K562 (cell line): ENCODE results near the gene TMEM127. TPM values are rescaled to one million over a fixed set of nuclear protein-coding genes. Genes with fewer than 3 reads are reported as not detected.

ENCODE experiments used
- ATAC-seq: fragments of 200-7000 bp; cut with Tn5 transposase; 3 replicates; pipeline ENCODE4 v1.9.1; 2020; ENCODE audit warnings: moderate library complexity
- Bru-seq: library from RNA; stranded (reverse); fragments of 400-500 nt; gene quantifications from one replicate; lab custom pipeline; 2021; lab: Mats Ljungman, UMichigan
- BruChase-seq, 2 experiments: library from RNA; stranded (reverse); fragments of 400-500 nt; gene quantifications; one replicate each; lab custom pipeline; 2021; lab: Mats Ljungman, UMichigan
- BruUV-seq: library from RNA; stranded (reverse); fragments of 400-500 nt; replicated peaks from 2 replicates; lab custom pipeline; 2021; lab: Mats Ljungman, UMichigan
- CTCF ChIA-PET: fragments of 300-600 bp; formaldehyde crosslinking; extraction: SDS; loops from one replicate; lab custom pipeline; 2021; ENCODE audit warnings: low intra/inter-chr PET ratio; lab: Yijun Ruan, JAX
- POLR2A ChIA-PET: fragments of 300-600, 350-650 bp; sonication (Branson Sonifier 250); formaldehyde crosslinking; extraction: SDS; loops from one replicate; lab custom pipeline; 2021; ENCODE audit warnings: antibody characterized with exemption, inconsistent platforms; lab: Yijun Ruan, JAX
- DNase-seq, 4 experiments: peaks; one replicate each; pipeline versions ENCODE4 v3.0.0 to v3.0.0-alpha.2; 2011 to 2018; ENCODE audit warnings: low spot score in 3 of 4, mixed read lengths in 3 of 4; ENCODE audit errors: extremely low read depth in 1 of 4
- FAIRE-seq: peaks from 2 replicates; lab custom pipeline; 2011; peaks lifted over from hg19 to GRCh38; lab: Jason Lieb, UNC
- H2AFZ ChIP-seq: 2 replicates; pipeline ENCODE4 v1.6.0; 2011; ENCODE audit warnings: low read depth, low read length, control low read depth, inconsistent platforms
- H3K27ac ChIP-seq: fragments of 200-600 bp; 3 replicates; pipeline ENCODE4 v1.8.0; 2011; ENCODE audit warnings: low read depth, mild to moderate bottlenecking, control low read depth, inconsistent platforms, low read length, moderate library complexity, mixed read lengths; ENCODE audit errors: extremely low read depth
- H3K27me3 ChIP-seq, 2 experiments: fragments of 300-600 bp in 1 of 2; 2 replicates in 1 of 2; 3 replicates in 1 of 2; pipeline versions ENCODE4 v1.6.0 to v1.8.0; 2011; ENCODE audit warnings: inconsistent platforms in 2 of 2, low read length in 2 of 2, mild to moderate bottlenecking in 1 of 2, mixed read lengths in 1 of 2, moderate library complexity in 1 of 2; ENCODE audit not compliant: control insufficient read depth in 2 of 2, insufficient read depth in 2 of 2
- H3K36me3 ChIP-seq: fragments of 300-600 bp; 3 replicates; pipeline ENCODE4 v1.8.0; 2011; ENCODE audit warnings: mild to moderate bottlenecking, low read length, inconsistent platforms; ENCODE audit not compliant: control insufficient read depth, insufficient read depth
- H3K4me1 ChIP-seq, 2 experiments: fragments of 200-600 bp in 1 of 2; replicated peaks in 1 of 2; 2 replicates in 1 of 2; 3 replicates in 1 of 2; pipeline versions ENCODE4 v1.5.1 to v1.8.0; 2011; ENCODE audit warnings: inconsistent platforms in 2 of 2, low read length in 2 of 2, mild to moderate bottlenecking in 1 of 2, mixed read lengths in 1 of 2, moderate library complexity in 1 of 2; ENCODE audit not compliant: control insufficient read depth in 2 of 2, insufficient read depth in 2 of 2
- H3K4me2 ChIP-seq: 2 replicates; pipeline ENCODE4 v1.6.1; 2011; ENCODE audit warnings: low read length, control low read depth, inconsistent platforms, mixed read lengths; ENCODE audit not compliant: insufficient read depth
- H3K4me3 ChIP-seq: fragments of 200-600 bp; sonication (generic), shearing (Covaris generic); 2 replicates; pipeline ENCODE4 v1.5.1; 2016; ENCODE audit warnings: control low read depth, inconsistent platforms
- H3K79me2 ChIP-seq: fragments of 200-600 bp; 3 replicates; pipeline ENCODE4 v1.8.0; 2011; ENCODE audit warnings: low read length, inconsistent platforms; ENCODE audit not compliant: control insufficient read depth, insufficient read depth
- H3K9ac ChIP-seq, 2 experiments: 2 replicates each; pipeline versions ENCODE4 v1.6.0 to v1.6.1; 2011; ENCODE audit warnings: low read depth in 2 of 2, low read length in 2 of 2, control low read depth in 1 of 2, inconsistent platforms in 1 of 2, mild to moderate bottlenecking in 1 of 2, mixed read lengths in 1 of 2; ENCODE audit not compliant: insufficient read depth in 1 of 2
- H3K9me1 ChIP-seq: one replicate; pipeline ENCODE4 v1.6.0; 2011; ENCODE audit warnings: inconsistent platforms, mild to moderate bottlenecking, low read length, moderate library complexity; ENCODE audit not compliant: control insufficient read depth, insufficient read depth
- H3K9me3 ChIP-seq: replicated peaks from 2 replicates; pipeline ENCODE4 v1.5.1; 2011; ENCODE audit warnings: low read depth, low read length, inconsistent platforms; ENCODE audit not compliant: control insufficient read depth, insufficient read depth
- H4K20me1 ChIP-seq: replicated peaks from 2 replicates; pipeline ENCODE4 v1.6.1; 2011; ENCODE audit warnings: low read length, inconsistent platforms, mixed read lengths; ENCODE audit not compliant: control insufficient read depth, insufficient read depth
- HNRNPUL1 ChIP-seq: fragments of 200-400 bp; formaldehyde crosslinking; IDR thresholded peaks from 2 replicates; pipeline ENCODE4 v1.6.1; 2017; ENCODE audit warnings: low read length
- MTF1 ChIP-seq: fragments of 250-450 bp; sonication (Bioruptor Pico); IDR thresholded peaks from 2 replicates; pipeline ENCODE4 v1.9.0; 2021; ENCODE audit warnings: moderate library complexity, mild to moderate bottlenecking, inconsistent platforms, borderline replicate concordance
- ZBTB49 ChIP-seq: sonication (generic); formaldehyde crosslinking; IDR thresholded peaks from 2 replicates; pipeline ENCODE4 v1.8.0; 2022; ENCODE audit warnings: missing genetic modification reagents, mild to moderate bottlenecking, borderline replicate concordance
- ZNF24 ChIP-seq: fragments of 450-650 bp; IDR thresholded peaks from 2 replicates; pipeline ENCODE4 v1.6.1; 2016
- ZNF445 ChIP-seq: fragments of 250-450 bp; sonication (Bioruptor Pico); IDR thresholded peaks from 2 replicates; pipeline ENCODE4 v1.4.0; 2020; ENCODE audit warnings: low read depth, mild to moderate bottlenecking, moderate library complexity
- WGBS: fragments of 100-300 bp; shearing (Covaris generic); methylation state at CpG from one replicate; pipeline ENCODE4 v1.1.6; 2016; ENCODE audit warnings: low coverage, mixed read lengths; ENCODE audit not compliant: insufficient coverage; ENCODE audit errors: missing lambda C conversion rate; 5-methylcytosine and 5-hydroxymethylcytosine counted together
- in situ Hi-C: fragments of 300-500 bp; cut with MboI; formaldehyde crosslinking; loops from 4 replicates; pipeline ENCODE4 v1.15.0; 2018; ENCODE audit warnings: inconsistent platforms, mixed read lengths
- intact Hi-C: fragments of 100-400 bp; cut with micrococcal nuclease; formaldehyde crosslinking; loops from 2 replicates; pipeline ENCODE4 v1.14.2; 2022
- long read RNA-seq, 3 experiments: library from polyadenylated mRNA in 2 of 3; library from RNA in 1 of 3; unstranded in 2 of 3; stranded (forward) in 1 of 3; transcript quantifications; one replicate each; pipeline ENCODE4 v2.0.0, GENCODE V29; 2019 to 2022
- polyA minus RNA-seq, 3 experiments: library from RNA; depleted of rRNA, polyadenylated mRNA; stranded (reverse); fragments of >200 nt; gene quantifications; 2 replicates each; pipeline ENCODE4 v1.2.3, GENCODE V29; 2011
- polyA plus RNA-seq, 8 experiments: library from polyadenylated mRNA; depleted of rRNA in 4 of 8; stranded (reverse) in 5 of 8; unstranded in 3 of 8; fragments of >200 nt; fragmentation: Nextera tagmentation in 2 of 8; fragmentation: Illumina TruSeq in 1 of 8; extraction: Ambion mirVana in 2 of 8; extraction: Trizol in 1 of 8; gene quantifications; 2 replicates each; pipeline versions ENCODE4 v1.2.1 to v1.2.3, GENCODE V29; 2011 to 2014; ENCODE audit warnings: inconsistent platforms in 1 of 8, missing spikeins in 1 of 8
- total RNA-seq, 7 experiments: library from RNA; depleted of rRNA in 6 of 7; stranded (reverse); fragments of >200 nt in 6 of 7; fragmentation: Illumina TruSeq in 2 of 7; extraction: Trizol in 2 of 7; gene quantifications; 2 replicates each; pipeline versions ENCODE4 v1.2.1 to v1.2.3, GENCODE V29; 2011 to 2021; ENCODE audit warnings: low replicate concordance in 1 of 7
- TF ChIP-seq, protein P1 (sequence below): fragments of 450-650 bp; IDR thresholded peaks from 2 replicates; pipeline ENCODE4 v1.6.1; 2016; ENCODE audit warnings: borderline replicate concordance
- TF ChIP-seq, protein P2 (sequence below): fragments of 250-450 bp; sonication (Bioruptor Pico); IDR thresholded peaks from 2 replicates; pipeline ENCODE4 v1.9.0; 2021; ENCODE audit warnings: mild to moderate bottlenecking, inconsistent platforms

TMEM127 gene
- 14.6 and 42.7 TPM in 2 replicates for total RNA-seq (2011; cell fraction: chromatin; rRNA removed; ENCODE audit: low replicate concordance)
- total RNA-seq (2011; cell fraction: nucleolus; rRNA removed) = 18.6 and 25.2 TPM in 2 replicates
- 23.5 and 33.2 TPM in 2 replicates for total RNA-seq (2011; cell fraction: nucleoplasm; rRNA removed)
- total RNA-seq (2014; rRNA removed) (7.2 and 9.8 TPM in 2 replicates), total RNA-seq (2014; rRNA removed; fragmentation: Illumina TruSeq; extraction: Trizol) (6.7 and 6.8 TPM in 2 replicates), total RNA-seq (2015; rRNA removed; fragmentation: Illumina TruSeq; extraction: Trizol) (10.3 and 10.7 TPM in 2 replicates), total RNA-seq (2021) (18.6 and 20.0 TPM in 2 replicates), polyA plus RNA-seq (2011; rRNA removed) (10.9 and 16.6 TPM in 2 replicates), polyA plus RNA-seq (2014; fragmentation: Illumina TruSeq; extraction: Trizol) (16.6 and 17.4 TPM in 2 replicates), polyA plus RNA-seq (2014; fragmentation: Nextera tagmentation; extraction: Ambion mirVana) (1 to 10 TPM; 1.7 to 2.0 TPM), polyA plus RNA-seq (2014; rRNA removed) (9.9 and 10.8 TPM in 2 replicates), polyA minus RNA-seq (2011; rRNA and poly(A)+ RNA removed) (12.4 and 14.8 TPM in 2 replicates), Bru-seq, nascent RNA (percentile 72 among the genes with signal in this experiment), BruChase-seq, experiment 1, labeled RNA remaining after a 2-hour chase (percentile 77 among the genes with signal in this experiment), BruChase-seq, experiment 2, labeled RNA remaining after a 6-hour chase (percentile 78 among the genes with signal in this experiment)
- 10.1 and 20.0 TPM in 2 replicates for polyA plus RNA-seq (2011; cell fraction: cytosol; rRNA removed)
- polyA plus RNA-seq (2011; cell fraction: nucleus; rRNA removed) = 8.0 and 10.8 TPM in 2 replicates
- 14.1 and 20.7 TPM in 2 replicates for polyA plus RNA-seq (2012)
- polyA minus RNA-seq (2011; cell fraction: cytosol; rRNA and poly(A)+ RNA removed) = 8.3 and 14.1 TPM in 2 replicates
- polyA minus RNA-seq (2011; cell fraction: nucleus; rRNA and poly(A)+ RNA removed) = 4.8 and 7.8 TPM in 2 replicates
- long read RNA-seq, experiment 1, full-length matches to known transcripts = 17 of 82 reads
- long read RNA-seq, experiment 1, partial matches to known transcripts = 4 of 82 reads
- long read RNA-seq, experiment 1, other reads (novel, unspliced or antisense) = 61 of 82 reads
- long read RNA-seq, experiment 2, full-length matches to known transcripts = 8 of 29 reads
- long read RNA-seq, experiment 2, partial matches to known transcripts = 5 of 29 reads
- long read RNA-seq, experiment 2, other reads (novel, unspliced or antisense) = 16 of 29 reads
- long read RNA-seq, experiment 3, full-length matches to known transcripts = 2 of 6 reads
- long read RNA-seq, experiment 3, partial matches to known transcripts = 1 of 6 reads
- long read RNA-seq, experiment 3, other reads (novel, unspliced or antisense) = 3 of 6 reads

GRCh38 chr2:96265840-96266679 is at the start of gene TMEM127, which contains the start of gene CIAO1:
Gene TMEM127 (minus strand): TSS chr2:96265997. CDS start chr2:96265381, 616 bp downstream.
Gene CIAO1 (plus strand): TSS chr2:96266225. CDS start chr2:96266351, 126 bp downstream.
- POLR2A ChIA-PET = interaction anchor here (0.6 to 1.2 kb wide), 6 partner anchors 11 to 270 kb away, joined by 3 to 4 read pairs (median 3); partner anchors contain the start of gene STARD7
- FAIRE-seq = peak; percentile 94
- peaks cover 52% of the 10 kb centered on the region for H3K36me3 ChIP-seq
- 0% methylated on average over 60 of the region's 81 CpGs for WGBS
- TSS peak; percentile 70 for BruUV-seq
- no peaks in the 10 kb centered on the region for H3K9me3 ChIP-seq
- peak within 1 kb of the TSS; percentile 78 for H3K27ac ChIP-seq
- peak within 1 kb of the TSS; percentile 99 for H3K4me2 ChIP-seq
- 0 out of 2 replicates have a peak, but pooled peaks cover 13% of the 10 kb centered on the region for H4K20me1 ChIP-seq
- CTCF ChIA-PET = interaction anchor here (0.7 kb wide), 1 partner anchor 125 kb away, joined by 3 read pairs; no protein-coding TSS in a partner anchor
- peak within 1 kb of the TSS; percentile 84 for H3K4me3 ChIP-seq
- intact Hi-C loops (loop anchor here (2.0 to 10.0 kb wide), 2 partner anchors 91 to 239 kb away; partner anchors contain the start of gene NEURL3), in situ Hi-C loops (no loop called here)
- H2AFZ ChIP-seq = peak within 1 kb of the TSS; percentile 96
- peak; percentile 93 to 98 (median 95) for DNase-seq
- peaks cover 21 to 27% of the 10 kb centered on the region in 2 experiments for H3K4me1 ChIP-seq
- no peaks in the 10 kb centered on the region for H3K27me3 ChIP-seq
- ATAC-seq = peak; percentile 98
- peaks cover 50% of the 10 kb centered on the region for H3K79me2 ChIP-seq
- H3K9ac ChIP-seq = peak within 1 kb of the TSS; percentile 89 to 99
- no peaks in the 10 kb centered on the region for H3K9me1 ChIP-seq
- TF ChIP-seq, protein P1, sequence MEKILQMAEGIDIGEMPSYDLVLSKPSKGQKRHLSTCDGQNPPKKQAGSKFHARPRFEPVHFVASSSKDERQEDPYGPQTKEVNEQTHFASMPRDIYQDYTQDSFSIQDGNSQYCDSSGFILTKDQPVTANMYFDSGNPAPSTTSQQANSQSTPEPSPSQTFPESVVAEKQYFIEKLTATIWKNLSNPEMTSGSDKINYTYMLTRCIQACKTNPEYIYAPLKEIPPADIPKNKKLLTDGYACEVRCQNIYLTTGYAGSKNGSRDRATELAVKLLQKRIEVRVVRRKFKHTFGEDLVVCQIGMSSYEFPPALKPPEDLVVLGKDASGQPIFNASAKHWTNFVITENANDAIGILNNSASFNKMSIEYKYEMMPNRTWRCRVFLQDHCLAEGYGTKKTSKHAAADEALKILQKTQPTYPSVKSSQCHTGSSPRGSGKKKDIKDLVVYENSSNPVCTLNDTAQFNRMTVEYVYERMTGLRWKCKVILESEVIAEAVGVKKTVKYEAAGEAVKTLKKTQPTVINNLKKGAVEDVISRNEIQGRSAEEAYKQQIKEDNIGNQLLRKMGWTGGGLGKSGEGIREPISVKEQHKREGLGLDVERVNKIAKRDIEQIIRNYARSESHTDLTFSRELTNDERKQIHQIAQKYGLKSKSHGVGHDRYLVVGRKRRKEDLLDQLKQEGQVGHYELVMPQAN = peak; percentile 92
- TF ChIP-seq ZBTB49 (no peak), ZNF445 (CRISPR knock-in tag) (no peak), HNRNPUL1 (no peak), ZNF24 (peak; percentile 26; the same call in 1 of the 2 replicates), MTF1 (CRISPR knock-in tag) (no peak)
- TF ChIP-seq, protein P2, sequence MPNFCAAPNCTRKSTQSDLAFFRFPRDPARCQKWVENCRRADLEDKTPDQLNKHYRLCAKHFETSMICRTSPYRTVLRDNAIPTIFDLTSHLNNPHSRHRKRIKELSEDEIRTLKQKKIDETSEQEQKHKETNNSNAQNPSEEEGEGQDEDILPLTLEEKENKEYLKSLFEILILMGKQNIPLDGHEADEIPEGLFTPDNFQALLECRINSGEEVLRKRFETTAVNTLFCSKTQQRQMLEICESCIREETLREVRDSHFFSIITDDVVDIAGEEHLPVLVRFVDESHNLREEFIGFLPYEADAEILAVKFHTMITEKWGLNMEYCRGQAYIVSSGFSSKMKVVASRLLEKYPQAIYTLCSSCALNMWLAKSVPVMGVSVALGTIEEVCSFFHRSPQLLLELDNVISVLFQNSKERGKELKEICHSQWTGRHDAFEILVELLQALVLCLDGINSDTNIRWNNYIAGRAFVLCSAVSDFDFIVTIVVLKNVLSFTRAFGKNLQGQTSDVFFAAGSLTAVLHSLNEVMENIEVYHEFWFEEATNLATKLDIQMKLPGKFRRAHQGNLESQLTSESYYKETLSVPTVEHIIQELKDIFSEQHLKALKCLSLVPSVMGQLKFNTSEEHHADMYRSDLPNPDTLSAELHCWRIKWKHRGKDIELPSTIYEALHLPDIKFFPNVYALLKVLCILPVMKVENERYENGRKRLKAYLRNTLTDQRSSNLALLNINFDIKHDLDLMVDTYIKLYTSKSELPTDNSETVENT = peak; percentile 82
